H9 (cell line): ENCODE data around the gene SLC2A1. TPM values are rescaled to one million over a fixed set of nuclear protein-coding genes. Genes with fewer than 3 reads are reported as not detected.

ENCODE experiments used
- DNase-seq: peaks from one replicate; pipeline ENCODE4 v3.0.0-alpha.2; 2017
- H2AFZ ChIP-seq: one replicate; pipeline ENCODE4 v1.6.1; 2013; ENCODE audit warnings: mild to moderate bottlenecking, low read length, control low read depth, moderate library complexity
- H2AK5ac ChIP-seq: 2 replicates; pipeline ENCODE4 v1.6.1; 2013; ENCODE audit warnings: low read length, control low read depth, mixed read lengths; ENCODE audit not compliant: insufficient read length
- H2BK120ac ChIP-seq: one replicate; pipeline ENCODE4 v1.6.1; 2013; ENCODE audit warnings: low read depth, mild to moderate bottlenecking, low read length, control low read depth, inconsistent platforms; ENCODE audit not compliant: poor library complexity, severe bottlenecking
- H2BK12ac ChIP-seq: 2 replicates; pipeline ENCODE4 v1.6.1; 2013; ENCODE audit warnings: low read length, control low read depth, mixed read lengths, low read depth; ENCODE audit not compliant: insufficient read length
- H2BK15ac ChIP-seq: 2 replicates; pipeline ENCODE4 v1.6.1; 2013; ENCODE audit warnings: low read depth, low read length, control low read depth
- H2BK20ac ChIP-seq: one replicate; pipeline ENCODE4 v1.6.1; 2013; ENCODE audit warnings: low read depth, mild to moderate bottlenecking, low read length, control low read depth, inconsistent platforms; ENCODE audit not compliant: poor library complexity, severe bottlenecking
- H2BK5ac ChIP-seq: 2 replicates; pipeline ENCODE4 v1.6.1; 2013; ENCODE audit warnings: low read length, control low read depth, mixed read lengths; ENCODE audit not compliant: insufficient read length
- H3K14ac ChIP-seq: 2 replicates; pipeline ENCODE4 v1.6.1; 2013; ENCODE audit warnings: low read length, control low read depth; ENCODE audit not compliant: insufficient read depth
- H3K18ac ChIP-seq: 2 replicates; pipeline ENCODE4 v1.6.1; 2013; ENCODE audit warnings: low read depth, mild to moderate bottlenecking, mixed read lengths, low read length, control low read depth; ENCODE audit not compliant: insufficient read length
- H3K23ac ChIP-seq: 2 replicates; pipeline ENCODE4 v1.6.1; 2013; ENCODE audit warnings: low read length, control low read depth, mixed read lengths, low read depth; ENCODE audit not compliant: insufficient read length
- H3K23me2 ChIP-seq: 2 replicates; pipeline ENCODE4 v1.6.1; 2013; ENCODE audit warnings: low read depth, mild to moderate bottlenecking, mixed read lengths, low read length, control low read depth; ENCODE audit not compliant: insufficient read length, poor library complexity, severe bottlenecking
- H3K27ac ChIP-seq: 2 replicates; pipeline ENCODE4 v1.5.1; 2013; ENCODE audit warnings: low read length, control low read depth, mixed read lengths, low read depth; ENCODE audit not compliant: insufficient read length
- H3K27me3 ChIP-seq: 2 replicates; pipeline ENCODE4 v1.6.1; 2013; ENCODE audit warnings: low read length, control low read depth, inconsistent platforms; ENCODE audit not compliant: insufficient read depth
- H3K4ac ChIP-seq: 2 replicates; pipeline ENCODE4 v1.6.1; 2013; ENCODE audit warnings: low read depth, mild to moderate bottlenecking, control low read depth, inconsistent platforms, low read length, moderate library complexity
- H3K4me1 ChIP-seq: 2 replicates; pipeline ENCODE4 v1.6.1; 2013; ENCODE audit warnings: low read length, control low read depth, inconsistent platforms; ENCODE audit not compliant: insufficient read depth
- H3K4me2 ChIP-seq: 2 replicates; pipeline ENCODE4 v1.6.1; 2013; ENCODE audit warnings: low read length, control low read depth, mixed read lengths; ENCODE audit not compliant: insufficient read length, insufficient read depth
- H3K56ac ChIP-seq: 2 replicates; pipeline ENCODE4 v1.6.1; 2013; ENCODE audit warnings: low read depth, mild to moderate bottlenecking, mixed read lengths, low read length, control low read depth; ENCODE audit not compliant: insufficient read length
- H3K79me1 ChIP-seq: 2 replicates; pipeline ENCODE4 v1.6.1; 2013; ENCODE audit warnings: low read depth, mild to moderate bottlenecking, moderate library complexity, low read length, control low read depth, inconsistent platforms; ENCODE audit not compliant: insufficient read depth, poor library complexity, severe bottlenecking
- H3K79me2 ChIP-seq: 2 replicates; pipeline ENCODE4 v1.6.1; 2013; ENCODE audit warnings: low read length, control low read depth, inconsistent platforms; ENCODE audit not compliant: insufficient read depth
- H3K9ac ChIP-seq: 2 replicates; pipeline ENCODE4 v1.6.1; 2013; ENCODE audit warnings: low read length, control low read depth, mixed read lengths; ENCODE audit not compliant: insufficient read length; ENCODE audit errors: extremely low read depth
- H3K9me3 ChIP-seq: one replicate; pipeline ENCODE4 v1.6.1; 2013; ENCODE audit warnings: low read depth, low read length, inconsistent platforms; ENCODE audit not compliant: control insufficient read depth
- H3T11ph ChIP-seq: one replicate; pipeline ENCODE4 v1.6.1; 2013; ENCODE audit warnings: mild to moderate bottlenecking, low read length, control low read depth, inconsistent platforms
- H4K20me1 ChIP-seq: one replicate; pipeline ENCODE4 v1.6.1; 2013; ENCODE audit not compliant: control insufficient read depth, insufficient read length, insufficient read depth
- H4K5ac ChIP-seq: 2 replicates; pipeline ENCODE4 v1.6.1; 2013; ENCODE audit warnings: low read depth, mild to moderate bottlenecking, mixed read lengths, low read length, control low read depth; ENCODE audit not compliant: insufficient read length
- H4K8ac ChIP-seq: replicated peaks from 2 replicates; pipeline ENCODE4 v1.6.1; 2013; ENCODE audit warnings: low read length, control low read depth, mixed read lengths, low read depth; ENCODE audit not compliant: insufficient read length
- H4K91ac ChIP-seq: 2 replicates; pipeline ENCODE4 v1.6.1; 2013; ENCODE audit warnings: low read depth, mild to moderate bottlenecking, moderate library complexity, mixed read lengths, low read length, control low read depth; ENCODE audit not compliant: insufficient read length
- H3K27ac Mint-ChIP-seq, 3 experiments: 2 replicates in 2 of 3; 3 replicates in 1 of 3; pipeline ENCODE4 v1.8.0; 2020 to 2021; ENCODE audit warnings: mixed read lengths in 3 of 3, mild to moderate bottlenecking in 1 of 3, moderate library complexity in 1 of 3
- H3K27me3 Mint-ChIP-seq: 2 replicates; pipeline ENCODE4 v1.8.0; 2021; ENCODE audit warnings: low read depth, mild to moderate bottlenecking, moderate library complexity, mixed read lengths
- H3K36me3 Mint-ChIP-seq, 3 experiments: 2 replicates in 2 of 3; 3 replicates in 1 of 3; pipeline ENCODE4 v1.8.0; 2020 to 2021; ENCODE audit warnings: low read depth in 3 of 3, mixed read lengths in 3 of 3; ENCODE audit not compliant: insufficient read depth in 1 of 3
- H3K4me1 Mint-ChIP-seq, 2 experiments: 2 replicates each; pipeline ENCODE4 v1.8.0; 2020; ENCODE audit warnings: mixed read lengths in 2 of 2
- H3K4me3 Mint-ChIP-seq, 2 experiments: 2 replicates in 1 of 2; 3 replicates in 1 of 2; pipeline ENCODE4 v1.8.0; 2020 to 2021; ENCODE audit warnings: mild to moderate bottlenecking in 2 of 2, mixed read lengths in 2 of 2, moderate library complexity in 1 of 2
- H3K9me3 Mint-ChIP-seq, 2 experiments: 2 replicates in 1 of 2; 3 replicates in 1 of 2; pipeline ENCODE4 v1.8.0; 2020; ENCODE audit warnings: mild to moderate bottlenecking in 2 of 2, mixed read lengths in 2 of 2, moderate library complexity in 1 of 2
- CTCF ChIP-seq: fragments of 200-600 bp; sonication (generic); conservative IDR thresholded peaks from 3 replicates; pipeline ENCODE4 v1.8.0; 2021; ENCODE audit warnings: antibody characterized with exemption, mild to moderate bottlenecking
- WGBS: extraction: QIAGEN DNeasy Blood & Tissue Kit; methylation state at CpG from one replicate; pipeline ENCODE4 v1.1.7; 2013; ENCODE audit warnings: missing lambda C conversion rate, low lambda C conversion rate, mixed read lengths; ENCODE audit not compliant: insufficient read length; ENCODE audit errors: extremely low coverage; 5-methylcytosine and 5-hydroxymethylcytosine counted together
- total RNA-seq: library from RNA; stranded (reverse); gene quantifications from 2 replicates; pipeline ENCODE4 v1.2.1, GENCODE V29; 2021

The SLC2A1 gene
- total RNA-seq, 1 experiment from 2014 or later = 186 TPM

GRCh38 chr1:42977653-42978052 lies 19.0 kb upstream of the SLC2A1 start:
- Mint-ChIP-seq H3K27ac (no peak overlapping the region), H3K36me3 (peaks cover 33 to 63% (median 58%) of the 10 kb centered on the region in 3 experiments), H3K27me3 (no peaks in the 10 kb centered on the region), H3K9me3 (no peaks in the 10 kb centered on the region), H3K4me3 (no peak overlapping the region), H3K4me1 (peaks cover 28% of the 10 kb centered on the region in 2 experiments)
- Histone ChIP-seq H3K4ac (no peak overlapping the region), H2BK120ac (no peak overlapping the region), H3K23me2 (no peaks in the 10 kb centered on the region), H3K27me3 (no peaks in the 10 kb centered on the region), H4K20me1 (no peaks in the 10 kb centered on the region), H3K27ac (no peak overlapping the region), H2BK15ac (no peak overlapping the region), H4K8ac (no peak overlapping the region), H3K4me2 (no peak overlapping the region), H3K4me1 (peaks cover 19% of the 10 kb centered on the region; the same call in 1 of the 2 replicates), H3K79me1 (no peaks in the 10 kb centered on the region), H3K9ac (no peak overlapping the region), H2BK5ac (no peak overlapping the region), H3K18ac (no peak overlapping the region), H4K91ac (no peak overlapping the region), H3K56ac (no peak overlapping the region), H2AFZ (no peak overlapping the region), H3K14ac (no peak overlapping the region), H3T11ph (no peak overlapping the region), H3K9me3 (no peaks in the 10 kb centered on the region), H2BK12ac (no peak overlapping the region), H3K23ac (no peak overlapping the region), H4K5ac (no peak overlapping the region), H2AK5ac (no peak overlapping the region), H2BK20ac (no peak overlapping the region), H3K79me2 (no peaks in the 10 kb centered on the region)
- no CpG with 5 or more reads among the region's 1 CpG for WGBS
- DNase-seq = no peak
- TF ChIP-seq CTCF = no peak
